GM12878 (cell line): ENCODE measurements around the gene SMARCD2. TPM values are rescaled to one million over a fixed set of nuclear protein-coding genes. Genes with fewer than 3 reads are reported as not detected.

ENCODE experiments used
- ATAC-seq: fragments of 200-7000 bp; cut with Tn5 transposase; 3 replicates; pipeline ENCODE4 v1.9.1; 2020; ENCODE audit warnings: mild to moderate bottlenecking, moderate library complexity
- BruUV-seq: library from RNA; stranded (reverse); fragments of 400-500 nt; replicated peaks from 2 replicates; lab custom pipeline; 2021; lab: Mats Ljungman, UMichigan
- CTCF ChIA-PET: fragments of 300-600 bp; sonication (Branson Sonifier 250); formaldehyde crosslinking; extraction: SDS; loops from one replicate; lab custom pipeline; 2021; ENCODE audit warnings: inconsistent platforms; lab: Yijun Ruan, JAX
- POLR2A ChIA-PET: fragments of 350-600 bp; formaldehyde crosslinking; extraction: SDS; loops from one replicate; lab custom pipeline; 2021; ENCODE audit warnings: inconsistent platforms; lab: Charles Lee
- RAD21 ChIA-PET: fragments of 300-600 bp; sonication (Branson Sonifier 250); formaldehyde crosslinking; loops from one replicate; lab custom pipeline; 2023; ENCODE audit warnings: antibody characterized with exemption; ENCODE audit not compliant: unreplicated experiment; lab: Charles Lee
- SMC1A ChIA-PET: fragments of 300-600 bp; sonication (Branson Sonifier 250); formaldehyde crosslinking; loops from one replicate; lab custom pipeline; 2023; ENCODE audit not compliant: unreplicated experiment, uncharacterized antibody; lab: Charles Lee
- DNase-seq: peaks from one replicate; pipeline ENCODE4 v3.0.0-alpha.2; 2011; ENCODE audit warnings: low read depth, low spot score
- FAIRE-seq: peaks from 3 replicates; lab custom pipeline; 2011; peaks lifted over from hg19 to GRCh38; lab: Jason Lieb, UNC
- H2AFZ ChIP-seq: 2 replicates; pipeline ENCODE4 v1.6.0; 2011; ENCODE audit warnings: low read depth, low read length, control low read depth; ENCODE audit not compliant: control insufficient read depth
- H3K27ac ChIP-seq: 2 replicates; pipeline ENCODE4 v1.5.1; 2011; ENCODE audit warnings: control low read depth; ENCODE audit not compliant: control insufficient read depth, insufficient read depth
- H3K27me3 ChIP-seq, 2 experiments: replicated peaks in 1 of 2; 2 replicates each; pipeline versions ENCODE4 v1.6.0 to v1.6.1; 2011; ENCODE audit warnings: low read length in 1 of 2; ENCODE audit not compliant: control insufficient read depth in 2 of 2, insufficient read depth in 2 of 2
- H3K36me3 ChIP-seq, 2 experiments: 2 replicates each; pipeline ENCODE4 v1.5.1; 2011; ENCODE audit warnings: low read length in 1 of 2; ENCODE audit not compliant: control insufficient read depth in 2 of 2, insufficient read depth in 2 of 2
- H3K4me1 ChIP-seq: 2 replicates; pipeline ENCODE4 v1.6.1; 2011; ENCODE audit warnings: mild to moderate bottlenecking, low read length, moderate library complexity, mixed read lengths; ENCODE audit not compliant: control insufficient read depth, insufficient read depth
- H3K4me2 ChIP-seq: 2 replicates; pipeline ENCODE4 v1.6.0; 2011; ENCODE audit warnings: control low read depth; ENCODE audit not compliant: control insufficient read depth, insufficient read depth
- H3K4me3 ChIP-seq: fragments of 200-600 bp; sonication (generic); 2 replicates; pipeline ENCODE4 v1.5.1; 2016
- H3K79me2 ChIP-seq: 2 replicates; pipeline ENCODE4 v1.6.0; 2011; ENCODE audit warnings: low read length; ENCODE audit not compliant: control insufficient read depth, insufficient read depth
- H3K9ac ChIP-seq: 2 replicates; pipeline ENCODE4 v1.8.0; 2011; ENCODE audit warnings: low read length, control low read depth, mixed read lengths; ENCODE audit not compliant: control insufficient read depth, insufficient read depth
- H3K9me3 ChIP-seq: replicated peaks from 3 replicates; pipeline ENCODE4 v1.5.1; 2011; ENCODE audit warnings: mild to moderate bottlenecking, low read length; ENCODE audit not compliant: control insufficient read depth, insufficient read depth
- H4K20me1 ChIP-seq: 2 replicates; pipeline ENCODE4 v1.6.0; 2011; ENCODE audit not compliant: control insufficient read depth, insufficient read depth
- BRCA1 ChIP-seq: IDR thresholded peaks from 2 replicates; pipeline ENCODE4 v1.6.1; 2011; ENCODE audit warnings: low read depth, low read length, improper control_type of control experiment
- DPF2 ChIP-seq: fragments of 450-650 bp; IDR thresholded peaks from 2 replicates; pipeline ENCODE4 v1.6.1; 2017; ENCODE audit warnings: mild to moderate bottlenecking
- EZH2 ChIP-seq: IDR thresholded peaks from 2 replicates; pipeline ENCODE4 v1.6.1; 2012; ENCODE audit warnings: low read depth, mild to moderate bottlenecking, control low read depth, inconsistent platforms, low read length, borderline replicate concordance; ENCODE audit not compliant: control insufficient read depth
- GATAD2B ChIP-seq: fragments of 450-650 bp; conservative IDR thresholded peaks from 2 replicates; pipeline ENCODE4 v1.6.1; 2017; ENCODE audit warnings: low read depth, mild to moderate bottlenecking, moderate library complexity
- HDAC2 ChIP-seq: fragments of 200-600 bp; sonication (generic); IDR thresholded peaks from 2 replicates; pipeline ENCODE4 v1.6.1; 2017
- IKZF2 ChIP-seq, 2 experiments: fragments of 450-650 bp; IDR thresholded peaks; 2 replicates each; pipeline ENCODE4 v1.6.1; 2017; ENCODE audit warnings: mild to moderate bottlenecking in 2 of 2, moderate library complexity in 2 of 2
- NR2C1 ChIP-seq: fragments of 450-650 bp; IDR thresholded peaks from 2 replicates; pipeline ENCODE4 v1.6.1; 2017; ENCODE audit warnings: antibody characterized with exemption, mild to moderate bottlenecking, moderate library complexity
- PAX5 ChIP-seq: IDR thresholded peaks from 2 replicates; pipeline ENCODE4 v1.6.1; 2011; ENCODE audit warnings: low read depth, low read length, borderline replicate concordance
- PML ChIP-seq: IDR thresholded peaks from 2 replicates; pipeline ENCODE4 v1.6.1; 2012; ENCODE audit warnings: low read length, inconsistent platforms
- RCOR1 ChIP-seq: conservative IDR thresholded peaks from 2 replicates; pipeline ENCODE4 v1.6.1; 2012; ENCODE audit warnings: low read depth, low read length, improper control_type of control experiment
- RFX5 ChIP-seq: IDR thresholded peaks from 2 replicates; pipeline ENCODE4 v1.6.1; 2011; ENCODE audit warnings: low read depth, low read length, improper control_type of control experiment
- RUNX3 ChIP-seq: IDR thresholded peaks from 2 replicates; pipeline ENCODE4 v1.6.1; 2012; ENCODE audit warnings: low read length, inconsistent platforms
- SMAD5 ChIP-seq: IDR thresholded peaks from 2 replicates; pipeline ENCODE4 v1.6.1; 2016; ENCODE audit warnings: antibody characterized with exemption, low read depth
- SMARCA5 ChIP-seq: fragments of 450-650 bp; IDR thresholded peaks from 2 replicates; pipeline ENCODE4 v1.6.1; 2017; ENCODE audit warnings: mild to moderate bottlenecking
- SUZ12 ChIP-seq: fragments of 200-600 bp; sonication (generic); IDR thresholded peaks from one replicate; pipeline ENCODE4 v1.6.1; 2018; ENCODE audit warnings: antibody characterized with exemption, mild to moderate bottlenecking; ENCODE audit not compliant: unreplicated experiment
- WRNIP1 ChIP-seq: IDR thresholded peaks from 2 replicates; pipeline ENCODE4 v1.6.1; 2011; ENCODE audit warnings: low read depth, low read length, improper control_type of control experiment, borderline replicate concordance
- ZNF217 ChIP-seq: fragments of 450-650 bp; IDR thresholded peaks from 2 replicates; pipeline ENCODE4 v1.6.1; 2017; ENCODE audit warnings: antibody characterized with exemption, mild to moderate bottlenecking
- ZNF622 ChIP-seq: fragments of 450-650 bp; IDR thresholded peaks from 2 replicates; pipeline ENCODE4 v1.6.1; 2017; ENCODE audit warnings: mild to moderate bottlenecking, inconsistent platforms
- WGBS: methylation state at CpG from one replicate; pipeline ENCODE4 v1.1.6; 2016; ENCODE audit warnings: low lambda C conversion rate; ENCODE audit not compliant: insufficient replicate concordance, insufficient coverage; ENCODE audit errors: missing lambda C conversion rate; 5-methylcytosine and 5-hydroxymethylcytosine counted together
- in situ Hi-C: fragments of 300-500 bp; cut with MboI; formaldehyde crosslinking; loops from 9 replicates; pipeline ENCODE4 v1.14.3; 2018; ENCODE audit warnings: mixed read lengths
- intact Hi-C: fragments of 100-400 bp; cut with micrococcal nuclease; formaldehyde crosslinking; loops from one replicate; pipeline ENCODE4 v1.14.2; 2022; ENCODE audit not compliant: unreplicated experiment
- polyA plus RNA-seq, 11 experiments: library from polyadenylated mRNA; depleted of rRNA in 4 of 11; unstranded in 6 of 11; stranded (reverse) in 5 of 11; fragments of >200 nt; fragmentation: Nextera tagmentation in 4 of 11; fragmentation: Illumina TruSeq in 1 of 11; extraction: Ambion mirVana in 4 of 11; extraction: Trizol in 1 of 11; gene quantifications; 1 replicate in 1 of 11; 2 replicates in 10 of 11; pipeline versions ENCODE4 v1.2.1 to v1.2.3, GENCODE V29; 2011 to 2016; ENCODE audit warnings: inconsistent platforms in 2 of 11, missing spikeins in 2 of 11, low read depth in 1 of 11
- total RNA-seq, 4 experiments: library from RNA; depleted of rRNA in 3 of 4; stranded (reverse); fragments of >200 nt in 3 of 4; fragmentation: Illumina TruSeq in 1 of 4; extraction: Trizol in 1 of 4; gene quantifications; 2 replicates each; pipeline versions ENCODE4 v1.2.1 to v1.2.3, GENCODE V29; 2013 to 2021
- TF ChIP-seq, protein P1 (sequence below): fragments of 450-650 bp; IDR thresholded peaks from 2 replicates; pipeline ENCODE4 v1.6.1; 2017; ENCODE audit warnings: mild to moderate bottlenecking, low read depth, inconsistent platforms; ENCODE audit not compliant: poor library complexity, severe bottlenecking
- TF ChIP-seq, protein P2 (sequence below): fragments of 450-650 bp; formaldehyde crosslinking; IDR thresholded peaks from 2 replicates; pipeline ENCODE4 v1.5.0; 2022; ENCODE audit warnings: mild to moderate bottlenecking, missing genetic modification characterization

Gene SMARCD2
- total and polyA plus RNA-seq, 10 of the 15 experiments (the other 5 are each of a cell fraction or from before 2014, with no cell fraction given): 2.4 to 111 (median 63.6) TPM

DNA sequence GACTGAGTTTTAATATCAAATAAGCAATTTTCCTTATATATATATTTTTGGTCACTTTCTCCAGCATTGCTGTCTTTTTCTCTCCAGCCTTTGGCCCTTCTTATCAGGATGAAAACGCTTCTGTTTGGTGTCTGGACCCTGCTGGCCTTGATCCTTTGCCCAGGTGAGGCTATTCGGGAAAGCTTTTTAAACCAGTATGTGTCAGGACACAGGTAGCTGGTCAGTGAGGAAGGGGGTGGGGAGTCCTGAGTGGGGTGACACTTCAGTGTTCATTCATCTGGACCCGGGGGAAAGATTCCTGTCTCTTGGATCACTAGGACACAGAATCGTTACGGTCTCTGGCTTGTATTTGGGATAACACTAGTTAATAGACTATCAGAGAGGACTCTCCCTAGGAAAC, 12.2 kb upstream of the SMARCD2 start:
- CTCF ChIA-PET: interaction anchor here (0.8 to 3.0 kb wide), 3 partner anchors 11 to 83 kb away, joined by 3 to 16 read pairs (median 4); no protein-coding TSS in a partner anchor
- H2AFZ ChIP-seq: no peak overlapping the region
- RAD21 ChIA-PET: no interaction called here
- DNase-seq (no peak), ATAC-seq (no peak), FAIRE-seq (no peak)
- BruUV-seq: no TSS peak
- 54% methylated on average over 5 of the region's 5 CpGs for WGBS
- H3K4me2 ChIP-seq: no peak overlapping the region
- SMC1A ChIA-PET: no interaction called here
- H3K27me3 ChIP-seq: peaks cover 0 to 1% of the 10 kb centered on the region in 2 experiments; a peak in 1 of 4 replicates
- no peaks in the 10 kb centered on the region for H3K4me1 ChIP-seq
- no peaks in the 10 kb centered on the region for H3K79me2 ChIP-seq
- no peak overlapping the region for H3K9ac ChIP-seq
- no peak for TF ChIP-seq WRNIP1
- TF ChIP-seq SUZ12: no peak
- TF ChIP-seq RFX5: no peak
- TF ChIP-seq IKZF2 (IDR thresholded peaks at IDR 0.05): no peak
- TF ChIP-seq EZH2: no peak
- no peak for TF ChIP-seq RUNX3
- no peak for TF ChIP-seq HDAC2
- no peak for TF ChIP-seq PML
- TF ChIP-seq, protein P1, sequence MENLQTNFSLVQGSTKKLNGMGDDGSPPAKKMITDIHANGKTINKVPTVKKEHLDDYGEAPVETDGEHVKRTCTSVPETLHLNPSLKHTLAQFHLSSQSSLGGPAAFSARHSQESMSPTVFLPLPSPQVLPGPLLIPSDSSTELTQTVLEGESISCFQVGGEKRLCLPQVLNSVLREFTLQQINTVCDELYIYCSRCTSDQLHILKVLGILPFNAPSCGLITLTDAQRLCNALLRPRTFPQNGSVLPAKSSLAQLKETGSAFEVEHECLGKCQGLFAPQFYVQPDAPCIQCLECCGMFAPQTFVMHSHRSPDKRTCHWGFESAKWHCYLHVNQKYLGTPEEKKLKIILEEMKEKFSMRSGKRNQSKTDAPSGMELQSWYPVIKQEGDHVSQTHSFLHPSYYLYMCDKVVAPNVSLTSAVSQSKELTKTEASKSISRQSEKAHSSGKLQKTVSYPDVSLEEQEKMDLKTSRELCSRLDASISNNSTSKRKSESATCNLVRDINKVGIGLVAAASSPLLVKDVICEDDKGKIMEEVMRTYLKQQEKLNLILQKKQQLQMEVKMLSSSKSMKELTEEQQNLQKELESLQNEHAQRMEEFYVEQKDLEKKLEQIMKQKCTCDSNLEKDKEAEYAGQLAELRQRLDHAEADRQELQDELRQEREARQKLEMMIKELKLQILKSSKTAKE: no peak
- no peak for TF ChIP-seq RCOR1
- TF ChIP-seq ZNF217: no peak
- no peak for TF ChIP-seq SMAD5
- TF ChIP-seq ZNF622: no peak
- no peak for TF ChIP-seq PAX5
- TF ChIP-seq SMARCA5: no peak
- TF ChIP-seq DPF2: no peak
- no peak for TF ChIP-seq BRCA1
- TF ChIP-seq, protein P2, sequence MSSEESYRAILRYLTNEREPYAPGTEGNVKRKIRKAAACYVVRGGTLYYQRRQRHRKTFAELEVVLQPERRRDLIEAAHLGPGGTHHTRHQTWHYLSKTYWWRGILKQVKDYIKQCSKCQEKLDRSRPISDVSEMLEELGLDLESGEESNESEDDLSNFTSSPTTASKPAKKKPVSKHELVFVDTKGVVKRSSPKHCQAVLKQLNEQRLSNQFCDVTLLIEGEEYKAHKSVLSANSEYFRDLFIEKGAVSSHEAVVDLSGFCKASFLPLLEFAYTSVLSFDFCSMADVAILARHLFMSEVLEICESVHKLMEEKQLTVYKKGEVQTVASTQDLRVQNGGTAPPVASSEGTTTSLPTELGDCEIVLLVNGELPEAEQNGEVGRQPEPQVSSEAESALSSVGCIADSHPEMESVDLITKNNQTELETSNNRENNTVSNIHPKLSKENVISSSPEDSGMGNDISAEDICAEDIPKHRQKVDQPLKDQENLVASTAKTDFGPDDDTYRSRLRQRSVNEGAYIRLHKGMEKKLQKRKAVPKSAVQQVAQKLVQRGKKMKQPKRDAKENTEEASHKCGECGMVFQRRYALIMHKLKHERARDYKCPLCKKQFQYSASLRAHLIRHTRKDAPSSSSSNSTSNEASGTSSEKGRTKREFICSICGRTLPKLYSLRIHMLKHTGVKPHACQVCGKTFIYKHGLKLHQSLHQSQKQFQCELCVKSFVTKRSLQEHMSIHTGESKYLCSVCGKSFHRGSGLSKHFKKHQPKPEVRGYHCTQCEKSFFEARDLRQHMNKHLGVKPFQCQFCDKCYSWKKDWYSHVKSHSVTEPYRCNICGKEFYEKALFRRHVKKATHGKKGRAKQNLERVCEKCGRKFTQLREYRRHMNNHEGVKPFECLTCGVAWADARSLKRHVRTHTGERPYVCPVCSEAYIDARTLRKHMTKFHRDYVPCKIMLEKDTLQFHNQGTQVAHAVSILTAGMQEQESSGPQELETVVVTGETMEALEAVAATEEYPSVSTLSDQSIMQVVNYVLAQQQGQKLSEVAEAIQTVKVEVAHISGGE: no peak
- no peak for TF ChIP-seq GATAD2B
- TF ChIP-seq NR2C1: no peak
- no peaks in the 10 kb centered on the region for H3K9me3 ChIP-seq
- no peak overlapping the region for H3K27ac ChIP-seq
- intact Hi-C loops: no loop called here
- in situ Hi-C loops: no loop called here
- POLR2A ChIA-PET: no interaction called here
- no peak overlapping the region for H3K4me3 ChIP-seq
- no peaks in the 10 kb centered on the region for H4K20me1 ChIP-seq
- H3K36me3 ChIP-seq: no peaks in the 10 kb centered on the region
